Stomach (tissue), 4 donors: Measurements from ENCODE around the gene GPC5.

Source experiments
- EP300 ChIP-seq: sonication (generic); formaldehyde crosslinking; IDR thresholded peaks from one replicate; pipeline ENCODE4 v1.6.1; 2017; ENCODE audit warnings: antibody characterized with exemption
- POLR2A ChIP-seq, 4 donors: fragments of 450-650 bp; IDR thresholded peaks; one replicate each; pipeline ENCODE4 v1.6.1; 2016; ENCODE audit warnings: antibody characterized with exemption in 4 of 4, control low read depth in 2 of 4, mild to moderate bottlenecking in 1 of 4, moderate library complexity in 1 of 4
- POLR2AphosphoS5 ChIP-seq, 3 donors: sonication (generic); formaldehyde crosslinking; IDR thresholded peaks; one replicate each; pipeline ENCODE4 v1.6.1; 2016; ENCODE audit warnings: antibody characterized with exemption in 3 of 3
- TF ChIP-seq, protein P1 (sequence below), 7 experiments: fragments of 450-650 bp in 4 of 7; fragments of 200-600 bp in 3 of 7; sonication (generic) in 3 of 7; IDR thresholded peaks; one replicate each; pipeline ENCODE4 v1.5.1; 2016 to 2019; ENCODE audit warnings: antibody characterized with exemption in 7 of 7, control low read depth in 2 of 7, mild to moderate bottlenecking in 1 of 7

GRCh38 chr13:91359111-91359510, 39.3 kb upstream of the GPC5 start:
- TF ChIP-seq, protein P1, sequence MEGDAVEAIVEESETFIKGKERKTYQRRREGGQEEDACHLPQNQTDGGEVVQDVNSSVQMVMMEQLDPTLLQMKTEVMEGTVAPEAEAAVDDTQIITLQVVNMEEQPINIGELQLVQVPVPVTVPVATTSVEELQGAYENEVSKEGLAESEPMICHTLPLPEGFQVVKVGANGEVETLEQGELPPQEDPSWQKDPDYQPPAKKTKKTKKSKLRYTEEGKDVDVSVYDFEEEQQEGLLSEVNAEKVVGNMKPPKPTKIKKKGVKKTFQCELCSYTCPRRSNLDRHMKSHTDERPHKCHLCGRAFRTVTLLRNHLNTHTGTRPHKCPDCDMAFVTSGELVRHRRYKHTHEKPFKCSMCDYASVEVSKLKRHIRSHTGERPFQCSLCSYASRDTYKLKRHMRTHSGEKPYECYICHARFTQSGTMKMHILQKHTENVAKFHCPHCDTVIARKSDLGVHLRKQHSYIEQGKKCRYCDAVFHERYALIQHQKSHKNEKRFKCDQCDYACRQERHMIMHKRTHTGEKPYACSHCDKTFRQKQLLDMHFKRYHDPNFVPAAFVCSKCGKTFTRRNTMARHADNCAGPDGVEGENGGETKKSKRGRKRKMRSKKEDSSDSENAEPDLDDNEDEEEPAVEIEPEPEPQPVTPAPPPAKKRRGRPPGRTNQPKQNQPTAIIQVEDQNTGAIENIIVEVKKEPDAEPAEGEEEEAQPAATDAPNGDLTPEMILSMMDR (IDR thresholded peaks at IDR 0.05) = no peak
- TF ChIP-seq POLR2A (IDR thresholded peaks at IDR 0.05) = no peak
- no peak for TF ChIP-seq EP300
- TF ChIP-seq POLR2AphosphoS5 (IDR thresholded peaks at IDR 0.05) = no peak
